ENCODE results near the gene PREX1. TPM values are rescaled to one million over a fixed set of nuclear protein-coding genes. Genes with fewer than 3 reads are reported as not detected.

The PREX1 gene
- total RNA-seq, 1 donor from 2014 or later: 80.3 TPM

DNA sequence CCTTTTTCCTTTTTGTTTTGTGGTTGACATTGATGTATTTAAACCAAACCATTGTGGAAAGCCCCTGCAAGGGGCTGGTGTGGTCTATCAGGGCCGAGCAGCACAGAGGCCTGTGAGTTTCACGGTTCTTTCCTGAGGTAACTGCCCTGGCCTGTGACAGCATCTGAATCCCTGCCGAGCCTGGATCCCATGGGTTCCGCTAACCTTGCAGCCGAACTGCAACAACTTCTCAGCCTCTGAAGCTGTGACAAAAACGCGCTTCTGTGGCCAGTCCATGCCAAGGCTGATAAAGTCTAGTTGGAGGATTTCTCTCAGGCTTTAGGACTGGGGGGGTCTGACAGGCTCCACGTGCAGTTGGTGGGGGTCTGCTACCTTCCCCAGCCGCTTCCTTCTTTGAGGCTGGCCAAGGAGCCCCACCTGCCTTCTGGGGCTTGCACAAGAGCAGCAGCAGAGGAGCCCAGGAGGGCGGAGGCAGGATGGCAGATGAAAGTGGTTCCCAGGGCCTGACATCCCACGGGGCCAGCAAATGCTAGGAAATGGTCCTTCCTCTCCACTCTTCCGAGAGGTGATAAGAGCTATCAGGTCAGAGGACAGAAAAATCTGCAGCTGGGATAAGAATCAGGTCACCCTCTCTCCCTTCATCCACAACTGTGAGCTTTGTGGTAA is 150.9 kb downstream of the PREX1 start:
- no peak for DNase-seq (ENCODE audit: low spot score)
- H3K4me1 Mint-ChIP-seq (ENCODE audit: low read depth): peaks cover 1% of the 10 kb centered on the region
- no peaks in the 10 kb centered on the region for H3K27me3 Mint-ChIP-seq (ENCODE audit: low read depth)
- H3K36me3 Mint-ChIP-seq (ENCODE audit: low read depth): peaks cover 25% of the 10 kb centered on the region
- H3K4me3 Mint-ChIP-seq (ENCODE audit: low read depth): no peak overlapping the region
- H3K27ac Mint-ChIP-seq: no peak overlapping the region
- intact Hi-C loops (cut with micrococcal nuclease): no loop called here
- H3K9me3 Mint-ChIP-seq: no peaks in the 10 kb centered on the region

DNA sequence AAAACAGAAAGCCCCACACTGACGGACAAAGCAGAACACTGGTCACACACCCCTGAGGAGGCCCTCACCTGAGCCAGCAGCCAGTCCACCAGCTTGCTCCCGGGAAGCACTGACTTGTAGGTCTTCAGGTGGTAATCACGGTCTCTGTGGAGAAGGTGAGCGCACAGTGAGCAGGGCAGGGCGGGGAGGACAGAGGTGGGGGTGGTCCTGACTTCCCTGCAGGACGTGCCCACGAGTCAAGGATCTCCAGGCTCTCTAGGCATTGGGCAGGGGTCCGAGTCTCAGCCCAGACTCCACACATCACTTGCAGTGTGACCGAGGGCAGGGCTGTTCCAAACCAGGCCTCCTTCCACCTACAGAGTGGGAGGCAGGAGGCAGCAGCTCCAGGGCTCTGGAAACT is 151.7 kb downstream of the PREX1 start:
- H3K4me1 Mint-ChIP-seq (ENCODE audit: low read depth): peaks cover 1% of the 10 kb centered on the region
- no peaks in the 10 kb centered on the region for H3K9me3 Mint-ChIP-seq
- no peak for DNase-seq (ENCODE audit: low spot score)
- H3K36me3 Mint-ChIP-seq (ENCODE audit: low read depth): peaks cover 32% of the 10 kb centered on the region
- no peaks in the 10 kb centered on the region for H3K27me3 Mint-ChIP-seq (ENCODE audit: low read depth)
- H3K27ac Mint-ChIP-seq: no peak overlapping the region
- H3K4me3 Mint-ChIP-seq (ENCODE audit: low read depth): no peak overlapping the region
- intact Hi-C loops (cut with micrococcal nuclease): no loop called here

DNA sequence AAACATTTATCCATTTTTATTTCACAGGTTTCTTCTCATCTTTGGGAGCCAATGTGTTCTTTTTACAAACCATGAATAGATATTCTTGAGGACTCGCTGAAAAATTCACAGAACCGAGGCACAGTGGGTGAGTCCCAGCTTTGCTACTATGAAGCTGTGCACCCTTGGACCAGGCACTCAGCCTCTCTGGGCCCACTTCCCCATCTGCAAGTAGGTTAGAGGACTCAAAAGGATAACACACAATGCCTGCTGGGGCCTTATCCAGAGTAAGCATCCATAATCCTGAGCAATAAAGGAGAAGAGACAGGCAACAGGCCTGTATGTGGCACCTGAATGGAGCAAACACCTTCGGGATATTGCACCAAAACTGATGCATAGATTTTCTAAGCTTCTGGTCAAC is 153.3 kb downstream of the PREX1 start:
- Mint-ChIP-seq H3K27ac (no peak overlapping the region), H3K36me3 (ENCODE audit: low read depth) (peaks cover 33% of the 10 kb centered on the region), H3K4me1 (ENCODE audit: low read depth) (peaks cover 1% of the 10 kb centered on the region), H3K27me3 (ENCODE audit: low read depth) (no peaks in the 10 kb centered on the region), H3K9me3 (no peaks in the 10 kb centered on the region), H3K4me3 (ENCODE audit: low read depth) (no peak overlapping the region)
- no peak for DNase-seq (ENCODE audit: low spot score)
- intact Hi-C loops (cut with micrococcal nuclease): no loop called here

DNA sequence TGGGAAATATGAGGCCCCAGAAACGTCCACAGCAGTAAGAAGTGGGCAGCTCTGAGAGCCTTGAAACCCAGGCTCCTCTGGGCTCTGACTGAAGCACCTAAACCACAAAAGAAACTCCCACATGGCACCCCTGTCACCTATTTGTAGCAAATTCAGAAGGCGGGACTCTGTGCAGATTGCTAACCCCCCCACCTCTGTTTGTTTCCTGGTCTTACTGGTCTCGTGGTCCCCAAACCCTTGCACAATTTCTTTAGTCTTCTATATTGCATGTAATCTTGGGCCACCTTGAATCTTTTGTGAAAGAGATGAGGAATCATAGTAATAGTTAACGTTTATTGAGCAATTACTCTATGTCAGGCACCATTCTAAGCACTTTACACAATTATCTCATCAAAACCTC is 154.3 kb downstream of the PREX1 start:
- peaks cover 33% of the 10 kb centered on the region for H3K36me3 Mint-ChIP-seq (ENCODE audit: low read depth)
- intact Hi-C loops (cut with micrococcal nuclease): no loop called here

DNA sequence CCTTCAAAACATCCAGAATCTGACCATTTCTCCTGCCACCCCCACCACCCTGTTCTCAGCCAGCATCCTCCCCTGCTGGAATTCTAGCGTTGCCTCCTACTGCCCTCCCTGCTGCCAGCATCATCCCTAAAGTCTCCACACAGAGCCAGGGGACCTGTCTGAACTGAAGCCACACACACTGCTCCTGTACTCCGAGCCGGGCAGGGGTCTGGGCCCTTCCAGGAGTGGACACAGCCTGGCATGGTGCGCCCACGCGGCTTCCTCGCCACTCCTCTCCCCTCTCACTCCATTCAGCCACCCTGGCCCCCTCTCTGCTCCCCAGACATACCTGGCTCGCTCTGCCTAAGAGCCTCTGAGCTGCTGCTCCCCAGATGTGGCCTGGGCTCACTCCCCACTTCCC is 155.5 kb downstream of the PREX1 start:
- peaks cover 1% of the 10 kb centered on the region for H3K4me1 Mint-ChIP-seq (ENCODE audit: low read depth)
- H3K9me3 Mint-ChIP-seq: no peaks in the 10 kb centered on the region
- intact Hi-C loops (cut with micrococcal nuclease): no loop called here
- DNase-seq (ENCODE audit: low spot score): no peak
- H3K36me3 Mint-ChIP-seq (ENCODE audit: low read depth): peaks cover 33% of the 10 kb centered on the region
- H3K27ac Mint-ChIP-seq: no peak overlapping the region
- H3K27me3 Mint-ChIP-seq (ENCODE audit: low read depth): no peaks in the 10 kb centered on the region
- no peak overlapping the region for H3K4me3 Mint-ChIP-seq (ENCODE audit: low read depth)

More for the DNA sequence above, 154.3 kb downstream of the PREX1 start:
- Mint-ChIP-seq H3K4me3 (ENCODE audit: low read depth) (no peak overlapping the region), H3K4me1 (ENCODE audit: low read depth) (peaks cover 1% of the 10 kb centered on the region), H3K27ac (no peak overlapping the region), H3K27me3 (ENCODE audit: low read depth) (no peaks in the 10 kb centered on the region), H3K9me3 (no peaks in the 10 kb centered on the region)
- DNase-seq (ENCODE audit: low spot score): no peak

DNA sequence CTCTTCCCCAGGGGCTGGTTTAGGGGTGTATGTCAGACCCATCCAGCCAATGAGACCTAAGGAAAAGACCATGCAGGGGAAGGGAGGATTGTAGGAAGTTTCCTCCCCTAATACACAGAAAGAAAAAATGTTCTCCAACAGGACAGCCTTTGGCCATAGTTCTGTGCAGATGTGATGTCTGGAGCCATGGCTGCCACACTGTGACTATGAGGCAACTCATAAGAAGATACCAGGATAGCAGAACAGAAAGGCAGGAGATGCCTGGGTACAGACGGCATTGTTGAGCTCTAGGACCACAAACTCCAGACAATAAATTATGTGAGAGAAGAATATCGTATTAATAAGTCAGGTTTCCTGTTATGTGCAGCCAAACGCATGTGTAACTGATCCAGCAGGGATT is 156.7 kb downstream of the PREX1 start:
- Mint-ChIP-seq H3K4me3 (ENCODE audit: low read depth) (no peak overlapping the region), H3K4me1 (ENCODE audit: low read depth) (peaks cover 1% of the 10 kb centered on the region), H3K27me3 (ENCODE audit: low read depth) (no peaks in the 10 kb centered on the region), H3K9me3 (no peaks in the 10 kb centered on the region), H3K27ac (no peak overlapping the region), H3K36me3 (ENCODE audit: low read depth) (peaks cover 32% of the 10 kb centered on the region)
- intact Hi-C loops (cut with micrococcal nuclease): no loop called here
- DNase-seq (ENCODE audit: low spot score): no peak

DNA sequence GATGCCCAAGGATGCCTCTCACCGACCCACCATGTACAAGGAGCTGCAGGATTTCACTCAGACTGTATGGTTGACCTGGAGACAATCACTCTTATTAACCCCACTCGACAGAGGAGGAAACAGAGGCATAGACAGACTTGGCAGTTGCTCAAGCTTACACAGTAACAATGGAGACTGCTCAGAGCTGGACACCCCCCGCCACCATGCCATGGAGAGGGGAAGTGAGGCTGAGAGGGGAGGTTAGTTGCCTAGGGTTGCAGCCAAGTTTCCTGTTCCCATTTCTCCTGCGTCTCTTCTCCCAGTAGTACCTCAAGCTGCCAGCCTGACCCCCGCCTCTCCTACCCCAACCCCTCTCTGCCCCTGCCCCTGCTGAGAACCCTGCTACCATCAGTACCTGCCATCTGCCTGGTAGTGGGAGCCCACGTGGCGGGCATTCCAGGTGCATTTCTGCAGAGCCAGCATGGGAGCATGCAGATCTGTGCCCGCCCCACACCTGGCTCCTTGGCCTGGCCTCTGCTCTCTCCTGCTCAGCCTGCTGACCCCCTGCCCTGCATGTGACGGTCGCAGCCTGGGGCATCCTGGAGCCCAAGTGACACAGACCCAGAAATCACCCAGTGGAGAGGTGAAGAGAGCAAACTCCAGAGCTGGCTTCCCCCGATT is 157.7 kb downstream of the PREX1 start:
- H3K27ac Mint-ChIP-seq: no peak overlapping the region

DNA sequence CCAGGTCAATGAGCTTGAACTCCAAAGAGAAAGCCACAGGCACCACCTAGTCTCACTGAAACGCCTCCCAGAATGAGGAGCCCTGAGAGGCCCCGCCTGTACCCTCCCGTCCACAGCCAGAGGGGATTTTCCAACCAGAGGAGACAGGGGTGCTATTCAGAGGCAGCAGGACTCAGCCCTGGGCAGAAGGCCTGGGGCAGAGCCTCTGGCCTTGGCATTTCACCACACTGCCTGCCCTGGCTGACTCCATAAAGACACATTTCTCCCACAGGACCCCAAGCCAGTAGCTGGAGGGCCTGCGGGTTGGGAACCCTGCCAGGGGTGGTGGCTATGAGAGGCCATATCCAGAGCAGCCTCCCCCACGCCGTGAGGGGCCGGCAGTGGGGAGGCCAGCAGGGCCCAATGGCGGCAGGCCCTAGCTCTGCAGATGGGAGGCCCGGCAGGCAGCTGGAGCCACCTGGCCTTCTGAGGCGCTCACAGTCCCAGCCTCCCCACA is 159.3 kb downstream of the PREX1 start:
- H3K9me3 Mint-ChIP-seq: no peaks in the 10 kb centered on the region
- intact Hi-C loops (cut with micrococcal nuclease): no loop called here
- no peak for DNase-seq (ENCODE audit: low spot score)
- no peak overlapping the region for H3K4me3 Mint-ChIP-seq (ENCODE audit: low read depth)
- H3K36me3 Mint-ChIP-seq (ENCODE audit: low read depth): peaks cover 19% of the 10 kb centered on the region
- no peak overlapping the region for H3K27ac Mint-ChIP-seq
- no peaks in the 10 kb centered on the region for H3K27me3 Mint-ChIP-seq (ENCODE audit: low read depth)
- H3K4me1 Mint-ChIP-seq (ENCODE audit: low read depth): no peaks in the 10 kb centered on the region

More for the DNA sequence above, 157.7 kb downstream of the PREX1 start:
- peaks cover 1% of the 10 kb centered on the region for H3K4me1 Mint-ChIP-seq (ENCODE audit: low read depth)
- no peaks in the 10 kb centered on the region for H3K9me3 Mint-ChIP-seq
- DNase-seq (ENCODE audit: low spot score): no peak
- intact Hi-C loops (cut with micrococcal nuclease): no loop called here
- H3K27me3 Mint-ChIP-seq (ENCODE audit: low read depth): no peaks in the 10 kb centered on the region
- H3K4me3 Mint-ChIP-seq (ENCODE audit: low read depth): no peak overlapping the region
- H3K36me3 Mint-ChIP-seq (ENCODE audit: low read depth): peaks cover 25% of the 10 kb centered on the region

DNA sequence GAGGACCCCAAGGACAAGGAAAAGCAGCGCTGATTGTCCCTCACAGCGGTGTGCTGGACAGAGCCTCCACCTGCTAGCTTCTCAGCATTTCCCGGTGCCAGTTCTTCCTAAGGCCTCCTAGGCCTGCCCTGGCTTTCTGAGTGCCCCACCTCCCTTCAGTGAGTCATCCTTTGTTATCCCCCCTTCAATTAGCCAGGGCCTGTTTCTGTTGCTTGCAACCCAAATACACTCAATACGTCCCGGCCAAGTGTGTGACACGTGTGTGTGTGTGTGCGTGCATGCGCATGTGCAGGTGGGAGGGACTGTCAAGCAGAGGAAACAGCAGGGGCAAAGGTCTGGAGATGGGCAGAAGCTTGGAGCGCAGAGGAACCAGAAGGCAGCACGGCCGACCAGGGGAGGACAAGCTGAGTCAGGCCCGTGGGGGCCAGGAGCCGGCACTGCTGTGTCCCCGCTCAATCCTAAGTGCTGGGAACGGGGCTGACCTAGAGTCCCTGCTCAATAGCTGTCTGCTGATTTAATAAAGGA is 159.8 kb downstream of the PREX1 start:
- Mint-ChIP-seq H3K4me1 (ENCODE audit: low read depth) (no peaks in the 10 kb centered on the region), H3K27me3 (ENCODE audit: low read depth) (no peaks in the 10 kb centered on the region), H3K4me3 (ENCODE audit: low read depth) (no peak overlapping the region), H3K9me3 (no peaks in the 10 kb centered on the region), H3K27ac (no peak overlapping the region), H3K36me3 (ENCODE audit: low read depth) (peaks cover 16% of the 10 kb centered on the region)
- intact Hi-C loops (cut with micrococcal nuclease): no loop called here
- DNase-seq (ENCODE audit: low spot score): no peak

DNA sequence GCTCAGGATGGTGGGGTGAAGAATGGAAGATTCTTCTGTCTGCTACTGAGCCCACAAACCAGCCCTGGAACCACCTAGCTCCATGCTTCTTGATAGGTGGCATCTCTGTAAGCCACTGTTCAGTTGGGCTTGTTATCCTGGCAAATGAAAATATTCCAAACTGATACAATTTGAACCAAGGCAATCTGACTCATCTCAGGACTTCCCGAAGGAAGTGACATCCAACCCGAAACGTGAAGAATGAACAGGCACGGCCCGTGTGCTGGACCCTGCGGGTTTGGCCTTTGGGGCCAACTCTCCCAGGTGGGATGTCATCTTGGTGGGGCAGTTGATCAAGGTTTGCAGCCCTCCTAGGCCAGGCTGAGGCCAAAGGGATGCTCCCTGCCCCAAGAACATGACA is 160.3 kb downstream of the PREX1 start:
- no peak overlapping the region for H3K4me3 Mint-ChIP-seq (ENCODE audit: low read depth)
- peaks cover 19% of the 10 kb centered on the region for H3K36me3 Mint-ChIP-seq (ENCODE audit: low read depth)
- no peaks in the 10 kb centered on the region for H3K27me3 Mint-ChIP-seq (ENCODE audit: low read depth)
- intact Hi-C loops (cut with micrococcal nuclease): no loop called here
- no peak for DNase-seq (ENCODE audit: low spot score)
- no peaks in the 10 kb centered on the region for H3K9me3 Mint-ChIP-seq
- H3K4me1 Mint-ChIP-seq (ENCODE audit: low read depth): no peaks in the 10 kb centered on the region
- H3K27ac Mint-ChIP-seq: no peak overlapping the region

DNA sequence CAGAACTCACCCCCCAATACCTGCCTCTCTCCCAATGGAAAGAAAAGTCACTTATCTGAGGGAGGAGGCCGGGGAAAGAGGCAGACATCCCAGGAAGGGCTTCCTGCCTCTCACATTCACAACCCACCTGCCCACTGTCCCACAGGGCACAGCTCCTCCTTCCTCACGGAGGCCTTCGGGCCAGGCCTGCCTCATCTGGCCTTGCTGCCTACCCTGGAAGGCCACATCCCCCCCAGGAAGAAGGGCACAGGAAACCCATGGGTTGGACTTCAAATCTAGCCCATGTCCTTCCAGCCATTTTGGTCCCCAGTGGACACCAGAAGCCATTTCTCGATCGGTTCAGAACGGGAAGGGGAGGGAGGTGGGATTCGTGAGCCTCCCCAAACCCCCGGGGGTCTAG is 162.0 kb downstream of the PREX1 start:
- Mint-ChIP-seq H3K36me3 (ENCODE audit: low read depth) (peaks cover 20% of the 10 kb centered on the region), H3K4me1 (ENCODE audit: low read depth) (no peaks in the 10 kb centered on the region), H3K27ac (no peak overlapping the region), H3K4me3 (ENCODE audit: low read depth) (no peak overlapping the region), H3K9me3 (no peaks in the 10 kb centered on the region), H3K27me3 (ENCODE audit: low read depth) (no peaks in the 10 kb centered on the region)
- intact Hi-C loops (cut with micrococcal nuclease): no loop called here
- DNase-seq (ENCODE audit: low spot score): no peak

DNA sequence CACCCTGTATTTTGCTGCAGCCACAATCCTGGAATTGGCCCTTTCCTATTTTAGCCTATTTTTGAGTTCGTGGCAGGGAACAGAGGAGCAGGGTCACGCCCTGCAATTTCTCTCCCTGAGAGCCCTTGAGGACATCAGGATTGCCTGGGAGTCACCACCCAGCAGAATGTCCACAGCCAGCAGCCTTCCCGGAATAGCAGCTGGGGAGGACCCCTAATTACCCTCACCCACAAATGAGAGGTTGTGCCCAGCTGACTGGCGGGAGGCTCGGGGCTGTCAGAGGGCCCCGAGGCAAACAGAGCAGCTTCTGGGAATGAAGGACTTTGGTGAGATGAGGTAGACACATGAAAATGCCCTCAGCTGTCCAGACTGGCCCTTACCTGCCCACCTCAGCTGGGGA is 165.1 kb downstream of the PREX1 start:
- H3K4me3 Mint-ChIP-seq (ENCODE audit: low read depth): no peak overlapping the region
- no peaks in the 10 kb centered on the region for H3K27me3 Mint-ChIP-seq (ENCODE audit: low read depth)
- no peak for DNase-seq (ENCODE audit: low spot score)
- H3K27ac Mint-ChIP-seq: no peak overlapping the region
- H3K9me3 Mint-ChIP-seq: peaks cover 7% of the 10 kb centered on the region
- H3K4me1 Mint-ChIP-seq (ENCODE audit: low read depth): no peaks in the 10 kb centered on the region
- intact Hi-C loops (cut with micrococcal nuclease): no loop called here
- peaks cover 46% of the 10 kb centered on the region for H3K36me3 Mint-ChIP-seq (ENCODE audit: low read depth)

Measured in activated T-helper 2 cell treated with anti-CD3 and anti-CD28 coated beads, Interferon-gamma antibody, Interleukin-2, Interleukin-4, amounts not matched to agents 10 μg/mL and 5 μg/mL and 100 μg/mL, durations not matched to agents 14 hours and 24 hours and 36 hours (primary cell).